Cardiac muscle cell (in vitro differentiated cells and primary cell): ENCODE measurements around the gene RET. TPM values are rescaled to one million over a fixed set of nuclear protein-coding genes. Genes with fewer than 3 reads are reported as not detected.
A peak's percentile ranks its signal among the peaks of the same experiment; 100 is the strongest.

ENCODE experiments used
- DNase-seq, 2 donors: peaks; one replicate each; pipeline versions ENCODE4 v3.0.0 to v3.0.0-alpha.2; 2010 to 2017; ENCODE audit warnings: low read depth in 1 of 2, low spot score in 1 of 2
- H3K27ac ChIP-seq: fragments of 200-600 bp; sonication (generic); 2 replicates; pipeline ENCODE4 v1.5.1; 2016
- H3K27me3 ChIP-seq: fragments of 200-600 bp; sonication (generic); 2 replicates; pipeline ENCODE4 v1.6.0; 2016; ENCODE audit warnings: control low read depth
- H3K36me3 ChIP-seq: fragments of 200-600 bp; sonication (generic); 2 replicates; pipeline ENCODE4 v1.5.1; 2016; ENCODE audit warnings: control low read depth
- H3K4me1 ChIP-seq: fragments of 200-600 bp; sonication (generic); 2 replicates; pipeline ENCODE4 v1.8.1; 2017; ENCODE audit warnings: low read depth, mild to moderate bottlenecking, mixed run types
- H3K4me3 ChIP-seq: fragments of 200-600 bp; sonication (generic); 2 replicates; pipeline ENCODE4 v1.5.1; 2016; ENCODE audit warnings: mild to moderate bottlenecking
- H3K9me3 ChIP-seq: fragments of 200-600 bp; sonication (generic); 2 replicates; pipeline ENCODE4 v1.5.1; 2017; ENCODE audit warnings: low read depth, mild to moderate bottlenecking, control low read depth
- CTCF ChIP-seq: IDR thresholded peaks from 2 replicates; pipeline ENCODE4 v1.5.1; 2012; ENCODE audit warnings: low read depth, mild to moderate bottlenecking, low read length
- polyA plus RNA-seq: library from polyadenylated mRNA; unstranded; fragments of >200 nt; fragmentation: Nextera tagmentation; extraction: Ambion mirVana; gene quantifications from 2 replicates; pipeline ENCODE4 v1.2.1, GENCODE V29; 2016
- total RNA-seq: library from RNA; depleted of rRNA; stranded (reverse); fragments of >200 nt; gene quantifications from 2 replicates; pipeline ENCODE4 v1.2.3, GENCODE V29; 2016

Gene RET
- total and polyA plus RNA-seq, 2 experiments from 2014 or later: 0.09 TPM; not detected in 1

GRCh38 chr10:43106256-43107091 lies 29.6 kb downstream of the RET start:
- Histone ChIP-seq H3K27me3 (peaks cover 32% of the 10 kb centered on the region), H3K4me1 (no peaks in the 10 kb centered on the region), H3K4me3 (no peak overlapping the region), H3K9me3 (no peaks in the 10 kb centered on the region), H3K27ac (no peak overlapping the region), H3K36me3 (no peaks in the 10 kb centered on the region)
- no peak for DNase-seq
- TF ChIP-seq CTCF: no peak

GRCh38 chr10:43108951-43109350 lies 32.1 kb downstream of the RET start:
- no peak for DNase-seq
- TF ChIP-seq CTCF: no peak
- H3K36me3 ChIP-seq: no peaks in the 10 kb centered on the region
- no peaks in the 10 kb centered on the region for H3K4me1 ChIP-seq
- no peak overlapping the region for H3K4me3 ChIP-seq
- H3K27me3 ChIP-seq: peaks cover 14% of the 10 kb centered on the region
- no peak overlapping the region for H3K27ac ChIP-seq
- H3K9me3 ChIP-seq: no peaks in the 10 kb centered on the region

- H3K4me3 ChIP-seq: no peak overlapping the region
- no peak overlapping the region for H3K27ac ChIP-seq
- H3K36me3 ChIP-seq: no peaks in the 10 kb centered on the region
- DNase-seq: no peak
- H3K9me3 ChIP-seq: no peaks in the 10 kb centered on the region
- peaks cover 6% of the 10 kb centered on the region for H3K27me3 ChIP-seq
- no peak for TF ChIP-seq CTCF
- H3K4me1 ChIP-seq: no peaks in the 10 kb centered on the region
Observed at GRCh38 chr10:43109671-43110249, 32.9 kb downstream of the RET start.

GRCh38 chr10:43110338-43111071 lies 33.6 kb downstream of the RET start:
- peak; percentile 10 for TF ChIP-seq CTCF

GRCh38 chr10:43111101-43111500 lies 34.2 kb downstream of the RET start:
- no peaks in the 10 kb centered on the region for H3K9me3 ChIP-seq
- no peaks in the 10 kb centered on the region for H3K27me3 ChIP-seq
- no peak for TF ChIP-seq CTCF
- H3K4me1 ChIP-seq: no peaks in the 10 kb centered on the region
- no peak for DNase-seq
- H3K27ac ChIP-seq: no peak overlapping the region
- H3K36me3 ChIP-seq: no peaks in the 10 kb centered on the region
- no peak overlapping the region for H3K4me3 ChIP-seq

More at GRCh38 chr10:43110338-43111071, 33.6 kb downstream of the RET start:
- Histone ChIP-seq H3K4me3 (no peak overlapping the region), H3K4me1 (no peaks in the 10 kb centered on the region), H3K9me3 (no peaks in the 10 kb centered on the region), H3K27ac (no peak overlapping the region), H3K36me3 (no peaks in the 10 kb centered on the region), H3K27me3 (no peaks in the 10 kb centered on the region)
- peak in 1 of 2 donors; percentile 86 for DNase-seq
